K562 (cell line): ENCODE results near the gene TTC39A. TPM values are rescaled to one million over a fixed set of nuclear protein-coding genes. Genes with fewer than 3 reads are reported as not detected.

Source experiments
- ATAC-seq: fragments of 200-7000 bp; cut with Tn5 transposase; 3 replicates; pipeline ENCODE4 v1.9.1; 2020; ENCODE audit warnings: moderate library complexity
- BruUV-seq: library from RNA; stranded (reverse); fragments of 400-500 nt; replicated peaks from 2 replicates; lab custom pipeline; 2021; lab: Mats Ljungman, UMichigan
- CTCF ChIA-PET: fragments of 300-600 bp; formaldehyde crosslinking; extraction: SDS; loops from one replicate; lab custom pipeline; 2021; ENCODE audit warnings: low intra/inter-chr PET ratio; lab: Yijun Ruan, JAX
- POLR2A ChIA-PET: fragments of 300-600, 350-650 bp; sonication (Branson Sonifier 250); formaldehyde crosslinking; extraction: SDS; loops from one replicate; lab custom pipeline; 2021; ENCODE audit warnings: antibody characterized with exemption, inconsistent platforms; lab: Yijun Ruan, JAX
- DNase-seq, 4 experiments: peaks; one replicate each; pipeline versions ENCODE4 v3.0.0 to v3.0.0-alpha.2; 2011 to 2018; ENCODE audit warnings: low spot score in 3 of 4, mixed read lengths in 3 of 4; ENCODE audit errors: extremely low read depth in 1 of 4
- FAIRE-seq: peaks from 2 replicates; lab custom pipeline; 2011; peaks lifted over from hg19 to GRCh38; lab: Jason Lieb, UNC
- H2AFZ ChIP-seq: 2 replicates; pipeline ENCODE4 v1.6.0; 2011; ENCODE audit warnings: low read depth, low read length, control low read depth, inconsistent platforms
- H3K27ac ChIP-seq: fragments of 200-600 bp; 3 replicates; pipeline ENCODE4 v1.8.0; 2011; ENCODE audit warnings: low read depth, mild to moderate bottlenecking, control low read depth, inconsistent platforms, low read length, moderate library complexity, mixed read lengths; ENCODE audit errors: extremely low read depth
- H3K27me3 ChIP-seq, 2 experiments: fragments of 300-600 bp in 1 of 2; 2 replicates in 1 of 2; 3 replicates in 1 of 2; pipeline versions ENCODE4 v1.6.0 to v1.8.0; 2011; ENCODE audit warnings: inconsistent platforms in 2 of 2, low read length in 2 of 2, mild to moderate bottlenecking in 1 of 2, mixed read lengths in 1 of 2, moderate library complexity in 1 of 2; ENCODE audit not compliant: control insufficient read depth in 2 of 2, insufficient read depth in 2 of 2
- H3K36me3 ChIP-seq: fragments of 300-600 bp; 3 replicates; pipeline ENCODE4 v1.8.0; 2011; ENCODE audit warnings: mild to moderate bottlenecking, low read length, inconsistent platforms; ENCODE audit not compliant: control insufficient read depth, insufficient read depth
- H3K4me1 ChIP-seq, 2 experiments: fragments of 200-600 bp in 1 of 2; replicated peaks in 1 of 2; 2 replicates in 1 of 2; 3 replicates in 1 of 2; pipeline versions ENCODE4 v1.5.1 to v1.8.0; 2011; ENCODE audit warnings: inconsistent platforms in 2 of 2, low read length in 2 of 2, mild to moderate bottlenecking in 1 of 2, mixed read lengths in 1 of 2, moderate library complexity in 1 of 2; ENCODE audit not compliant: control insufficient read depth in 2 of 2, insufficient read depth in 2 of 2
- H3K4me2 ChIP-seq: 2 replicates; pipeline ENCODE4 v1.6.1; 2011; ENCODE audit warnings: low read length, control low read depth, inconsistent platforms, mixed read lengths; ENCODE audit not compliant: insufficient read depth
- H3K4me3 ChIP-seq: fragments of 200-600 bp; sonication (generic), shearing (Covaris generic); 2 replicates; pipeline ENCODE4 v1.5.1; 2016; ENCODE audit warnings: control low read depth, inconsistent platforms
- H3K79me2 ChIP-seq: fragments of 200-600 bp; 3 replicates; pipeline ENCODE4 v1.8.0; 2011; ENCODE audit warnings: low read length, inconsistent platforms; ENCODE audit not compliant: control insufficient read depth, insufficient read depth
- H3K9ac ChIP-seq, 2 experiments: 2 replicates each; pipeline versions ENCODE4 v1.6.0 to v1.6.1; 2011; ENCODE audit warnings: low read depth in 2 of 2, low read length in 2 of 2, control low read depth in 1 of 2, inconsistent platforms in 1 of 2, mild to moderate bottlenecking in 1 of 2, mixed read lengths in 1 of 2; ENCODE audit not compliant: insufficient read depth in 1 of 2
- H3K9me1 ChIP-seq: one replicate; pipeline ENCODE4 v1.6.0; 2011; ENCODE audit warnings: inconsistent platforms, mild to moderate bottlenecking, low read length, moderate library complexity; ENCODE audit not compliant: control insufficient read depth, insufficient read depth
- H3K9me3 ChIP-seq: replicated peaks from 2 replicates; pipeline ENCODE4 v1.5.1; 2011; ENCODE audit warnings: low read depth, low read length, inconsistent platforms; ENCODE audit not compliant: control insufficient read depth, insufficient read depth
- H4K20me1 ChIP-seq: replicated peaks from 2 replicates; pipeline ENCODE4 v1.6.1; 2011; ENCODE audit warnings: low read length, inconsistent platforms, mixed read lengths; ENCODE audit not compliant: control insufficient read depth, insufficient read depth
- BACH1 ChIP-seq: fragments of 200-800 bp; sonication (Bioruptor generic); IDR thresholded peaks from 2 replicates; pipeline ENCODE4 v1.6.1; 2016; ENCODE audit warnings: missing genetic modification characterization, missing compliant biosample characterization
- LEF1 ChIP-seq: fragments of 450-650 bp; IDR thresholded peaks from 2 replicates; pipeline ENCODE4 v1.6.1; 2016; ENCODE audit warnings: mild to moderate bottlenecking
- MAFF ChIP-seq: IDR thresholded peaks from 2 replicates; pipeline ENCODE4 v1.6.1; 2012; ENCODE audit warnings: low read length, improper control_type of control experiment
- MECOM ChIP-seq: fragments of 250-450 bp; sonication (Bioruptor Pico); IDR thresholded peaks from 2 replicates; pipeline ENCODE4 v1.8.0; 2022; ENCODE audit warnings: inconsistent platforms
- RAD21 ChIP-seq, 2 experiments: fragments of 250-450 bp in 1 of 2; fragments of 450-650 bp in 1 of 2; sonication (Bioruptor Pico) in 1 of 2; formaldehyde crosslinking in 1 of 2; IDR thresholded peaks in 1 of 2; conservative IDR thresholded peaks in 1 of 2; 2 replicates each; pipeline versions ENCODE4 v1.4.0 to v1.8.0; 2020 to 2022; ENCODE audit warnings: mild to moderate bottlenecking in 2 of 2, moderate library complexity in 1 of 2
- RBBP5 ChIP-seq: fragments of 200-600 bp; sonication (generic); IDR thresholded peaks from 2 replicates; pipeline ENCODE4 v1.6.1; 2012; ENCODE audit warnings: borderline replicate concordance, mild to moderate bottlenecking, low read length, control low read depth, inconsistent platforms; ENCODE audit not compliant: insufficient read depth, poor library complexity, severe bottlenecking
- SFPQ ChIP-seq: fragments of 200-400 bp; formaldehyde crosslinking; IDR thresholded peaks from 2 replicates; pipeline ENCODE4 v1.6.1; 2017; ENCODE audit warnings: mild to moderate bottlenecking, low read depth, low read length, moderate library complexity
- ZNF143 ChIP-seq: sonication (generic); formaldehyde crosslinking; IDR thresholded peaks from 2 replicates; pipeline ENCODE4 v1.9.0; 2022; ENCODE audit warnings: mild to moderate bottlenecking, missing genetic modification reagents
- ZNF24 ChIP-seq: fragments of 450-650 bp; IDR thresholded peaks from 2 replicates; pipeline ENCODE4 v1.6.1; 2016
- ZNF449 ChIP-seq: fragments of 250-450 bp; sonication (Bioruptor Pico); IDR thresholded peaks from 2 replicates; pipeline ENCODE4 v1.8.0; 2022; ENCODE audit warnings: moderate library complexity, mild to moderate bottlenecking, inconsistent platforms
- ZNF586 ChIP-seq: fragments of 450-650 bp; formaldehyde crosslinking; conservative IDR thresholded peaks from 2 replicates; pipeline ENCODE4 v1.4.0; 2020; ENCODE audit warnings: mild to moderate bottlenecking, moderate library complexity
- WGBS: fragments of 100-300 bp; shearing (Covaris generic); methylation state at CpG from one replicate; pipeline ENCODE4 v1.1.6; 2016; ENCODE audit warnings: low coverage, mixed read lengths; ENCODE audit not compliant: insufficient coverage; ENCODE audit errors: missing lambda C conversion rate; 5-methylcytosine and 5-hydroxymethylcytosine counted together
- in situ Hi-C: fragments of 300-500 bp; cut with MboI; formaldehyde crosslinking; loops from 4 replicates; pipeline ENCODE4 v1.15.0; 2018; ENCODE audit warnings: inconsistent platforms, mixed read lengths
- intact Hi-C: fragments of 100-400 bp; cut with micrococcal nuclease; formaldehyde crosslinking; loops from 2 replicates; pipeline ENCODE4 v1.14.2; 2022
- polyA plus RNA-seq, 8 experiments: library from polyadenylated mRNA; depleted of rRNA in 4 of 8; stranded (reverse) in 5 of 8; unstranded in 3 of 8; fragments of >200 nt; fragmentation: Nextera tagmentation in 2 of 8; fragmentation: Illumina TruSeq in 1 of 8; extraction: Ambion mirVana in 2 of 8; extraction: Trizol in 1 of 8; gene quantifications; 2 replicates each; pipeline versions ENCODE4 v1.2.1 to v1.2.3, GENCODE V29; 2011 to 2014; ENCODE audit warnings: inconsistent platforms in 1 of 8, missing spikeins in 1 of 8
- total RNA-seq, 7 experiments: library from RNA; depleted of rRNA in 6 of 7; stranded (reverse); fragments of >200 nt in 6 of 7; fragmentation: Illumina TruSeq in 2 of 7; extraction: Trizol in 2 of 7; gene quantifications; 2 replicates each; pipeline versions ENCODE4 v1.2.1 to v1.2.3, GENCODE V29; 2011 to 2021; ENCODE audit warnings: low replicate concordance in 1 of 7

TTC39A gene
- total and polyA plus RNA-seq, 9 of the 15 experiments (the other 6 are each of a cell fraction or from before 2014, with no cell fraction given), result 0.18 to 0.82 (median 0.35) TPM

- ChIA-PET CTCF (no interaction called here), POLR2A (no interaction called here)
- no peak for DNase-seq
- in situ Hi-C loops (no loop called here), intact Hi-C loops (no loop called here)
- H3K27me3 ChIP-seq, result no peaks in the 10 kb centered on the region
- no peak overlapping the region for H2AFZ ChIP-seq
- no peak overlapping the region for H3K9ac ChIP-seq
- ATAC-seq, result no peak; the same call in 2 of the 3 replicates
- 84% methylated on average over 6 of the region's 6 CpGs for WGBS
- H3K4me1 ChIP-seq, result no peaks in the 10 kb centered on the region
- H3K4me3 ChIP-seq, result no peak overlapping the region
- BruUV-seq, result no TSS peak
- no peak for FAIRE-seq
- H3K79me2 ChIP-seq, result no peaks in the 10 kb centered on the region
- H3K27ac ChIP-seq, result no peak overlapping the region
- H3K9me3 ChIP-seq, result no peaks in the 10 kb centered on the region
- H3K36me3 ChIP-seq, result peaks cover 32% of the 10 kb centered on the region; the same call in 2 of the 3 replicates
- TF ChIP-seq SFPQ, result no peak
- TF ChIP-seq ZNF586 (CRISPR knock-in tag), result no peak
- TF ChIP-seq ZNF449, result no peak
- TF ChIP-seq ZNF24, result no peak
- TF ChIP-seq MAFF, result no peak
- no peak for TF ChIP-seq ZNF143 (CRISPR knock-in tag)
- TF ChIP-seq MECOM (CRISPR knock-in tag), result no peak
- no peak for TF ChIP-seq RBBP5
- TF ChIP-seq RAD21 (CRISPR knock-in tag; conservative IDR thresholded peaks at IDR 0.05 in 1 of 2, IDR thresholded peaks at IDR 0.05 in 1 of 2), result no peak
- no peak for TF ChIP-seq BACH1
- TF ChIP-seq LEF1, result no peak
- H4K20me1 ChIP-seq, result no peaks in the 10 kb centered on the region
- peaks cover 2% of the 10 kb centered on the region for H3K9me1 ChIP-seq
- no peak overlapping the region for H3K4me2 ChIP-seq
These were observed 55.7 kb downstream of the TTC39A start for GRCh38 chr1:51274676-51275075.
